NCI-H2081 (cell line): ENCODE data around the gene INSRR.

Source experiments
- DNase-seq, 2 experiments: peaks; one replicate each; lab custom pipeline; 2025; lab: John Stamatoyannopoulos, UW

INSRR gene

DNA sequence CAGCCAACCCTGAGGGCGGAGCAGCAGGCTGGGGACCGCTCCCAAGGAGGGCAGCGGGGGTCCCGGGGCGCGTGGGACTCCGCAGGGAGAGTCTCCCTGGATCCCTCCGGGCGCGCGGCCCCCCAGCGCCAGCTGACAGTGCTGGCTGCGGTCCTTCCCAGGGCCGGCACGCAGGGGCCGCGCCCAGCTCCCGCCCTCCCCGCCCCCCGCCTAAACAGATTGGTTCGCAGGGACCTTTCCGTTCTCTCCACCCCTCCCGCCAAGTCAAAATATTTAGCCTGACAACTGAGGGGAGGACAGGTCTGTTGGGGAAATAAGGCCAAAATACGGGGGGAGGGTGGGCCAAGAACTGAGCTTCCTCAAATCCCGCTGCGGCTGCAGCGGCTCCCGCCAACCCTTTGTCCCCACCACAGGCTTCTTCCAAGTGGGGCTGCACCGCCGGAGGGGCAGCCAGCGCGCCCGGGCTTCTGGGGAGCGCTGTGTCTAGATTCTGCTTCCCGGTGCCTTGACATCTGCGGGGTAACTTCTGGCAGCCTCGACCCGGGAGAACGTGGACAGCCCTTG is at the start of gene INSRR:
Gene INSRR, minus strand, starts transcription at position 159 of the 564 bp plus-strand sequence. CDS start 496 bp downstream, outside the sequence.
- DNase-seq: no peak

DNA sequence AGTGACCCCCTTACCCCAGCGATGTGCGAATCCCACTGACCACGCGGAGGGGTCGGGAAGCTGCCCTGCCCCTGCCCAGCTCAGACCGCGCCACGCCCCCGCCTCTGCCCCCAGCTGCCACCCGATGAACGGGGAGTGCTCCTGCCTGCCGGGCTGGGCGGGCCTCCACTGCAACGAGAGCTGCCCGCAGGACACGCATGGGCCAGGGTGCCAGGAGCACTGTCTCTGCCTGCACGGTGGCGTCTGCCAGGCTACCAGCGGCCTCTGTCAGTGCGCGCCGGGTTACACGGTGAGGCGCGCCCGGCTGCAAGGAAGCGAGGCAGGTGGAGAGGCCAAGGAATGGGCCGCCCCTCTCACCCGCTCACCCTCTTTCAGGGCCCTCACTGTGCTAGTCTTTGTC is 49.6 kb upstream of the INSRR start:
- no peak for DNase-seq

DNA sequence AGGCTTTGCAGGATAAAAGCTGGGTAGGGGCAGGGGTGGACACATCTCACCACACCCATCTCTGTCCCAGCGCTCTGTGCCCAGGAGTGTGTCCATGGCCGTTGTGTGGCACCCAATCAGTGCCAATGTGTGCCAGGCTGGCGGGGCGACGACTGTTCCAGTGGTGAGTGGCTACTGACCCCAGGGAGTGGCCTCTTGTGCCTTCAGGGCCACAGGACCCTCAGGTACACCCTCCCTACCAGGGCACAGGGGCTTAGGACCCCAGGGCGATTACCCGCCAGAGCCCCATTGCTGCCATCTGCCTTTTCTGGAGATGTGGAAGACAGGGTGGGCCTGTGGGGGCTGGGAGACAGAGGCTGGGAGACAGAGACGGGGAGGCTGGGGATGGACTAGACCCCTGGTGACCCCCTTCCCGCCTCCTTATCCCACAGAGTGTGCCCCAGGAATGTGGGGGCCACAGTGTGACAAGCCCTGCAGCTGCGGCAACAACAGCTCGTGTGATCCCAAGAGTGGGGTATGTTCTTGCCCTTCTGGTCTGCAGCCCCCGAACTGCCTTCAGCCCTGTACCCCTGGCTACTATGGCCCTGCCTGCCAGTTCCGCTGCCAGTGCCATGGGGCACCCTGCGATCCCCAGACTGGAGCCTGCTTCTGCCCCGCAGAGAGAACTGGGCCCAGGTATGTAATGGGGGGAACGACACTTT is 47.4 kb upstream of the INSRR start:
- no peak for DNase-seq

DNA sequence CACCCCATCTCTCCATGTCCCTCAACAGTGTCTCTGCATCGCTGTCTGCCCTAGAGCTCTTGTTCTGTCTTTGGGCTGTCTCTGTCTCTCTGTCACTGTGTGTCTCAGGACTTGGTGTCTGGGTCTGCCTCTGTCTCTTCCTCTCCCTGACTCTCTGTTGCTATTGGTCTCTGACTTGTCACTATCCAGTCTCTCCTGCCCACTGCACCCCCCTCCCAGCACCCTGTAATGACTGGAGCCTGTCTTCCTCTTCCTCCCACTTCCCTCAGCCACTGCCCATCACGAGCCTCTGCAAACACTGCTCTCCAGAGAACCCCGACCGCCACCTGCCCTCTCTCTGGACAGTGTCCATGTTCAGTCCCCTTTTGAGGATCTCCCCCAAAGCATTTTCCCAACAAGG is 46.7 kb upstream of the INSRR start:
- DNase-seq: no peak

DNA sequence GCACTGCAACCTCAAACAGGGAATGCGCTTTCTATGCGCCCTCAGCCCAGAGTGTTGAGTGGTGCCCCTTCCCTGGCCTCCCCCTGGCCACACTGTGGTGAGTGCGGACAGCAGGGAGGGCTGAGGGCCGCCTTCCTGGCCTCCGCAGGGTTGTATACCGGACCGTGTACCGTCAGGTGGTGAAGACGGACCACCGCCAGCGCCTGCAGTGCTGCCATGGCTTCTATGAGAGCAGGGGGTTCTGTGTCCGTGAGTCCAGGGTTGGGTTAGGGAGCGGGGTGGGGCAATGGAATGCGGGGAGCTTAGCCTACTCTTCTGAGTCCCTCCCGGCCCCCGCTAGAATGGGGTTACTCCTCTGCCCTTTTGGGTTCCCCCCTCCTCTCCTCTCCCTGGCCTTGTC is 46.3 kb upstream of the INSRR start:
- DNase-seq: no peak

DNA sequence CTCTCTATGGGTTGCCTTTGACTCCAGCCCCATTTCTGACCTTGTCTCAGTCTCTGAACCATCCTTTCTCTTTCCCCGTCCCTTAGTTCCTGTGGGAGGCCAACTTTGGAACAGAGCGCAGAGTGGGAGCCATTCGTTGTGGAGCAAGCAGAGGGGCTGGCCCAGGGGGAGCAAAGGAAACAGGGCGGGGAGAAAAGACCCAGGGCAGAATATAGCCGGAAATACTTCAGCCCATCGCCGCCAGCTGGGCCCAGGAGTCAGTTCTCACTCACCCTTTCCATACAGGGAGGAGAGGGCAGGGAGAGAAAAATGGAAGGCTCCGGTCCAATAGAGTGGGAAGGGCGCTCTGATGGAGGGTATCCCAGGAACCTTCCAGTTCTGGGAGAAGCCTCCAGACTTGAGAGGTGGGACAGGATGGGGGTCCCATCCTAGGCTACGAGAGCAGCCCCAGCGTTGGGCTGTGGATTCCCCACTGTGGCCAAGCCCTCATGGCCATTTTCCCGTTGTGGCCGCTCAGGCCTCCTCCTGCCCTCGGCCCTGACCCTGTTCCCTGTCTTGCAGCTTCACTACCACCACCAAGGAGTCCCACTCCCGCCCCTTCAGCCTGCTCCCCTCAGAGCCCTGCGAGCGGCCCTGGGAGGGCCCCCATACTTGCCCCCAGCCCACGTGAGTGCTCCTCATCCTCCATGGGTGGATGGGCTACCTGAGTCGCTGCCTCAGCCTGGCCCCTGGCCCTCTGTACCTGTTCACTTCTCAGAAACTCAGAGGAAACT is 45.5 kb upstream of the INSRR start:
- no peak for DNase-seq

DNA sequence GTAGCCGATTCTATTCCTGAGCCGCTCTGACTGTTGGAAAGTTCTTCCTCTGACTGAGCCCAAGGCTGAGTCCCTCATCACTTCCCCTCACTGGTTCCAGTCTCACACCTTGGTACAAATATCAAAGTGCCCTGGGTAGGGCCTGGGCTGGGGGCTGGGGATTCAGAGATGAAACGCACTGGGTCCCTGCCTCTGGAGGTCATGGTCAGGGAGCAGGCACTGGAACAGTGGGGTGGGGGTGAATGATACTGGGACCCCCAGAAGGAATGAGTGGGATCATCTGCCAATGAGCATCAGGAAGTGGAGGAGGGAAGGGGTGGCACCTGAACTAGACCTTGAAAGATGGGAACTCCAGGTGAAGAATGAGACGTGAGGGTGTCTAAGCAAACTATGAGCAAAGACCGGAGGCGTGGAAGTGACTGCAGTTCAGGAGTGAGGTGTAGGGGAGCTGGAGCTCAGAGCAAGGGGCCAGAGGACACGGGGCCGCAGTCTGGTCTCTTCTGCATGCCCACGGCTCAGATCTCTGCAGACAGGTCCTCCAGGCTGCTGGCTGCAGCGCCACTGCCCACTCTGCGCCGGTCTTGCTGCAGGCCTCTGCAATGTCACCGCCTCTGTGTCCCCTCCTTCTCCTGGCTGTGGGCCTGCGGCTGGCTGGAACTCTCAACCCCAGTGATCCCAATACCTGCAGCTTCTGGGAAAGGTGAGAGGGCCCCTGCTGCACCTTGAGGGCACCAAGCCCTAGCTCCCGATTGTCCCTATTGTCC is 44.6 kb upstream of the INSRR start:
- no peak for DNase-seq

DNA sequence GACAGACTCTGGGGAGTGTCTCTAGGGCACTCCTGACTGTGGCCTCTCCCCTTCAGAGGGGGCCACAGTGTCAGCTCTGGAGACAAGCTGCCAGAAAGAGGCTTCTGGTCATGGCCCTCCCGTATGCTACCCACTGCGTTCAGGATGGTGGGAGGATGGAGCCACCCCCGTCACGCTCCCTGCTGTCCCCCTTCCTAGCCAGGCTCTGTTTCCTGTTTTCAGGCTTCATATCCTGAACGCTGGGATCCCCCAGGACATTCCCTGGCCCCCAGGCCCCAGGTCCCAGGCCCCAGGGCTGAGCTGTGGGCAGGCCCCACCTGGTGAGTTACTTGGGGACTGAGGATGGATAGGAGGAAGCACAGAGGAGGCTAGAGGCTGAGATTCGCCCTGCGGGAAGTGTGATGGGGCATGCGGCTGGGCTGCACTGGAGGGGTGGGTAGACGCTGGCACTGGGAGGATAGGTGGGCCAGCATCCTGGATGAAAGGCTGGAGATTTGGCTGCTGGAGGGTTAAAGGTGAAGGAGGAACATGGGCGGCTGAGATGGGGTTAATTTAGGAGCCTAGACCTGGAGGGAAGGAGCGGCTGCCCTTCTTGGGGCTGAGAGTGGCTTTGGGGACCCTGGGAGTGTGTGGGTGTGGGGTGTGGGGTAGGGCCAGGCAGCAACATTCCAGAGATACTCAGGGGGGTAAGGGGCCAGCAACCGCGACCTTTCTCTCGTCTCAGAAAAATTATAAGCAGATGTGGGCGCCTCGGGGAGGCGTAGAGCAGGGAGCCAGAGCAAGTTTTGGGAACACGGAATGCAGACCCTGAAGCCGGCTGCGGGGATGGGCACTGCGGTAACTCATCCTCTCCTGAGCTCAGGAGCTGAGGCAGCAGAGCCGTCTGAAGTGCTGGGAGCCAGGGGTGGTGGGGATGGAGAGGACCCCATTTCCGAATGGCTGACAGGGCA is 43.3 kb upstream of the INSRR start:
- no peak for DNase-seq

DNA sequence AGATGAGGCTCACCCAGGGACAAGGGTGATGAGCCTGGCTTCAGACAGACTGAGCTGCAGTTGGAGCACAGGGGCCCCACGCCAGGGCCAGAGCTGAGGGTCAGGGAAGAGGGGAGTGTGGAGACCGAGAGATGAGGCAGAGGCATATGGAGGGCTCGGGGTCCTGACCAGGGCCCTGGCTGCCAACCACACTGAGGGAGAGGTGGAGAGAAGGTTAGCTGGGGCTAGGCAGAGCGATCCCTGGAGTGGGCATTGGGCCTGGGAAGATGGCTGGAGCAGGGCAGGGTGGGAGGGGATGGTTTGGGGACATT is 42.6 kb upstream of the INSRR start:
- no peak for DNase-seq

DNA sequence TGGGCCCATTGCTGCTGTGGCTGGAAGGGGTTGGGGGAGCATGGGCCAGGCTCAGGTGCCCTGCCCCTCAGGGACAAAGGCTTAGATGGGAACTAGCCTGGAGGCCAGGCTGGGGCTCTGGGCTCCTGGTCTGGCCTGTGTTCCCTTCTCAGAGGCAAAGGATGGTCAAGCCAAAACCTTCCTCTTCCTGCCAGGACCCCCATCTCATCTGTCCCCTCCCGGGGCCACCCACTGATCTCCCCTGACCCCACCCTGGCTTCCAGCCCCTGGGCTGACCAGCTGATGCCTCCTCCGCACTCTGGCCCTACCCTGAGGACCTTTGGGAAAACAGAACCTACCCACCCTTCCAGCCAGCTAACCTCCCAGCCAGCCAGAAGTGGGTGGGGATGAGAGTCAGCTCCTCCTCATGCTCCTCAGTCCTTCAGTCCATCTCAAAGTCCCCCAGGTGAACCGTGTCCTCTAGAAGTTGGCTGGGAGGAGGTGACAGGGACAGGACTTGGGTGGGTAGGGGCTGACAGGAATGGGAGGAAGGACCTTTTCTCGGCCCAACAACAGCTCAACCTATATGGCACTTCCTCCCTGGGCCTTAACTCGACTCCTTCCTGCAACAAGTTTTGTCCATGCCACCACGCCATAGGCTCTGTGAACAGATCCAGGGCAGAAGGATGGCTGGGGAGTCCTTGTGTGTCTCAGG is 42.1 kb upstream of the INSRR start:
- no peak for DNase-seq

DNA sequence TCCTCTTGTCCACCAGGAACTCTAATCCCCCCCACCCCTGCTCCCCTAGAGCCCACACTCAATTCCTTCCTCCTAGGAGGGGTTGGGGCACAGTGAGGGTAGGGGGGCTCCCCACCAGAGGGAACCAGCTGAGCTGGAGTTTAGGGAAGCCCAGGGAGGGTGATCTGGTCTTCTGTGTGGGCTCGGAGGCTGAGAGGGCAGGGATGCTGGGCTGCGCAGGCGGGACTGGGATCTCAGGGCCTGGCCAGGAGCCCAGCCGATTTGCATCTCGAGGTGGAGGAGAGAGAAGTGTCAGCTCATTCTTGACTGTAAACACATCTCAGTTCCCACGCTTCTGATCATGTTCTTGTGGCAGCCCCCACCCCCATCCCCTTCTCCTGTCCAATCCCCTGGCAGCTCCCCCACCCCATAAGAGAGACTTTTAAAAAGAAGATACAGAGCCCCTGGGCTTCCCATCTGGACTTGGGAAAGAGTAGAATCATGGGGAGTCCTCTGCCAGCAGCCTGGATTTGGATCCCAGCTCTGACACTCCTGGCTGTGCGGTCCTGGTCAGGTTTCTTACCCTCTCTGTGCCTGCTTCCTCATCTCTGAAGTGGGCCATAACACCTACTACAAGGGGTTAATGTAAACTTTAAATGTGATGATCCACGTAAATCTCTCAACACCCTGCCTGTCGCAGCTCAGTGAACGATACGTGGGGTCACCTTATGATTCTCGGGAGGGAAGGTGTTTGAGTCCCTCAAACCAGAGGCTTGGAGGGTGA is 41.2 kb upstream of the INSRR start:
- DNase-seq: no peak

DNA sequence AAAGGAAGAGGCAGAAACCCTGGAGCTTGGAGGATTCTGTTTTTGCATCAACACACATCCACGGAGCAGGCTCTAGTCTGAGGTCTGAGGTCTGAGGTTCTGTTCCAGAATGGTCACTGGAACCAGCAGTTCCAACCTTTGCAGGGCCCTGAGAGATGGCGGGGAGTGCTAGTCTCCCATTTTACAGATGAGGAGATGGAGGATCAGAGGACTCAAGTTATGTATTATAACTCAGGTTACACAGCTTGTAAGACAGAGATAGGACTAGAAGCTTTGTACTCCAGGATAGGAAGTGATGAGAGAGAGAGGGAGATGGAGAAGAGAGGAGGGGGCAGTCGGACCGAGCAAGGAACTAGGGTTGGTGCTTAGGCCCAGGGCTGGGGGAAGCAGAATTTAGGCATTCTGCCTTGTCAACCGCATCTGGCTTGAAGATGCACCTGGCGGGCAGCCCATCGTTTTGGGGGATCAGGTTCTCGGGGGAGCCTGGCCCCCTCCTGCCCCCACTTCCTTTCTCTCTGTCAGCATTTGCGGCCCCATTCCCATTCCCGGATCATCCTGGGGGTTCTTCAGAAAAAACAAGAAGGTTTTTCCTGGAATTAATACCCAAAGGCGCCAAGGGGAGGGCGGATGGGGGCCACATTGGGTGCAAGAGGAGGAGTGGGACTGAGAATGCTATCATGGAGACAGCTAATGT is 40.2 kb upstream of the INSRR start:
- DNase-seq: no peak

DNA sequence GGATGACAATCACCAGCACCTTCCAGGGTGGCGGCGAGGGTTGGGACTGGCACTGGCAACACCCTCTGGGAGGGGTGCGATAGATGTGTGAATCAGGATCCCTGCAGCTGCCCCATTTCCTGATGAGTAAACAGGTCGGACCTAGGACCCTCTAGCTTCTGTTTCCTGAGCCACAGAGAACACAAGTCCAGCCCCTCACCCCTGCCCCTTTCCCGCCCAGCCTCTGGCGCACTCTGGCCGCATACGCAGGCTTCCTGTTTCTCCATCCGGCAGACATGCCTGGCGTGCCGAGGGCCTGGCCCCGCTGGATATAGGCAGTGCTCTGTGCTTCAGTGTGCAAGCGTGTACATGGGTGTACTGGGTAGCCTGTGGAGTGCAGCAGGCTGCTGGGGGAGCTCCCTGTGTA is 39.2 kb upstream of the INSRR start:
- DNase-seq: no peak

DNA sequence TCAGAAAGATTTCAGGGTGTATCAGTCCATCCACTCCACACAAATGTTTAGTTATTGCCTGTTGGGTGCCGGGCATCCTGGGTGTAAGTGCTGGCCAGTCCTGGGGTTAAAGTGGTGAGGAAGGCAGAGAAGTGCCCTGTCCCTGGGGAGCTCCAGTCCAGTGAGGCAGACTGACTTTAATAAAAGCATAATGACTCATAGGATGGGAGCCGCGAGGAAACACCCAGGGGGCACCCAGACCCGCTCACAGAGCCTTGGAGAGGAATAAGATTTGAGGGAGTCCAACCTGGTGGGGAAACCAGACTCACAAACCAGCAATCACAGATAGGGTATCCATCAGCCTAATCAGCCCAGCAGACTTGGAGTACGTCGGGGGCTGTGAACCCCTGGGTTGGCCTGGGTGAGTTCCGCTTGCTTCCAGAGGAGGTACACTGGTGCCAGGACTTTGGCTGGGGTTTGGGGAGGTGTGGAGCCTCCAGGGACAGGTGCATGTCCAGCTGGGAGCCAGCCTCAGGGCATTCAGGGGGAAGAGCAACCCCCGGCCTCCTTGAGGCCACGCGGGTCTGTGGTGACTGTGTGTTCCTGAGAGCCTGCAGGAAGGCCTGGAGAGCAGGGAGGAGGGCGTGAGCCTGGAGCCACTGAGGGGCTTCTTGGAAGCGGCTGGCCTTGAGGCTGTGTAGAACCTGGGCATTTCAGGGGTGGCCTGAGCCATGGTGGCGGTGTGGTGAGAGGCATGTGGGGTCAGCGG is 38.3 kb upstream of the INSRR start:
- DNase-seq: no peak

DNA sequence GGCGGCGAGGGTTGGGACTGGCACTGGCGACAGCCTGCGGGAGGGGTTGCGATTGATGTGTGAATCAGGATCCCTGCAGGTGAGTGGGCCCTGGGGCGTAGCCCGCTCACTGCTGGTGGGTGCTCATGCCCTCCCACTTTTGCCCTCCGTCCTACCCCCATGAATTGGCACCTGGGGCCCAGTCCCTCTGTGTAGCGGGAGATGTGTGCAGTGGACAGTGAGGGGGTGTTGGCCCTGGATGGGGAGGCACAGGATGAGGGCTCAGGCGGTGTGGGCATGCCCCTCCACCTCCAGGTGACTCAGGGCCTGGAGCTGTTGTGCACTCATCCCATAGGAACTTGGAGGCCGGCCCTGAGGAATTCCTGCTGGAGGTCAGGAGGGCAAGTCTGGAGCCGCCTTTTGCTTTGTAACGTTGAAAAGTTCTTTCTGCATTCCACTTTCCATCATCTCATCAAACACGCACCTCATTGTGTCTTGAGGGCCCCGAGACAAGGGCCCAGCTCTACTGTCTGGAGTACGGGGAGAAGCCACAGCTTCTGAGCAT is 37.6 kb upstream of the INSRR start:
- DNase-seq: no peak

DNA sequence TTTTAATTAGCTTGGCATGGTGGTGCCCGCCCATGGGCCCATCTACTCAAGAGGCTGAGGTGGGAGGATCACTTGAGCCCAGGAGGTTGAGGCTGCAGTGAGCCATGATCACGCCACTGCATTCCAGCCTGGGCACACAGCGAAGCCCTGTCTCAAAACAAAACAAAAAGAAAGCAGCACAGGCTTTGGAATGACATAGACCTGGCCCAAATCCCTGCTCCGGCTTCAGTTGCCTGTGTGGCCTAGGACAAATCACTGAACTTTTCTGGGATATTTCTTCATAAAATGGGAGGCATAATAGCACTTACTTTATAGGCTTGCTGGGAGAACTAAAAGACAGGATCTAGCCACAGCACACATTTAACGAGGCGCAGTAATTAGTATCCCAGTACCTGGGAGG is 37.0 kb upstream of the INSRR start:
- DNase-seq: no peak

DNA sequence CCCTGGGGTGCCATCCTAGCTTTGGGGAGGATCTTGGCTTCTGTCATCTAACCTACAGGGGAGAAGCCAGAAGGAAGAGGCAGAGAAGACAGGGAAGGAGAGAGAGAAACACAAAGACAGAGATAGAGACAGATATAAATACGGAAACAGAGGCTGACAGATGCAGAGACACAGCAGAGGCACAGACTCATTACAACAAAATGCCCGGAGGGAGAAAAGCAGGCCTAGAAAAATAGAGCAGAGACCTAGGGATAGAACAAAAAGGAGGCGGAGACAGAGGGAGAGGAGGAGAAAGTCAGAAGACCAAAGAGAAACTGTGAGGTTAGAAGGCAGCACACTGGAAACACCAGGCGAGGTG is 36.5 kb upstream of the INSRR start:
- no peak for DNase-seq

DNA sequence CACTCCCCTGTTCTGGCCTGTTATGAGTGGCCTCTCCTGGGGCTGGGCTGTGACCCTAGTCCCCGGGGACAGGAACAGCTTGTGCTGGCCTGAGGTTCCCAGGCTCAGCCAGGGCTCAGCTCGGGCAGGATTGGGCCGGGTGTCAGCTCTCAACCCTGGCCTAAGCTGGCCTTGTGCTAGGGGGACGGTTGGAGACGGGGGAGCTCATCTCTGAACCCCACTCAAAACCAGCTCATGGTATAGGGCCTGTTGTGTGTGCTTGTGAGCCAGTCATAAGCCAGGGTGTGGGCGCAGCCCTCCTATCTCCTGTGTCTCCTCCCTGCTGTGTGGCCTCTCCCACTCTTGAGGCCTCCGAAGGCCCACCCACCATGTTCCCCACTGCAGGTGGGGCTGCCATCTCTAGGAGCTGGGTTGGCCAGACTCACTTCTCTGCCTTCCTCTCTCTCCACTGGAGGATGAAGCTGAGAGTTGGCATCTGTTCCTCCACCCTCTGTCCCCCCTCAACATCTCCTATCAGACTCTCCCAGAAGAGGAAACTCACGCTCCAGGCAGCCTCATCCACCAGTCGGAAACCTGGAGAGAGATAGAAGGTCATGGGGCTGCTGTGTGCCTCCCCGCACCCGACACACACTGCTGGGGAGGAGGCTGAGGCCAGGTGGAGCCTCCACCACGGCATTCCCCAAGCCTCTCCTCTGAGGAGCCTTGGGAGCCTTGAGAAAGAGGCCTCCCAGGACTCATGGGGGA is 36.0 kb upstream of the INSRR start:
- no peak for DNase-seq
